ENCODE measurements around the gene GNG12.
"Not testable (repeated sequence)": the region's sequence is repeated elsewhere in the genome, so short reads cannot be mapped to it uniquely, and the experiment has no call there.

Gene GNG12

GRCh38 chr1:67735806-67736627 is 97.2 kb downstream of the GNG12 start:
- DNase-seq (ENCODE audit: extremely low read depth in 1 of 2, low read depth in 1 of 2) = peak in 1 of 2 donors; percentile 29

- no peak for DNase-seq (ENCODE audit: extremely low read depth in 1 of 2, low read depth in 1 of 2)
These were observed 98.1 kb downstream of the GNG12 start for GRCh38 chr1:67735206-67735605.

- DNase-seq (ENCODE audit: extremely low read depth in 1 of 2, low read depth in 1 of 2) = no peak
These were observed 99.0 kb downstream of the GNG12 start for GRCh38 chr1:67734323-67734690.

- DNase-seq (ENCODE audit: extremely low read depth in 1 of 2, low read depth in 1 of 2) = no peak
These were observed 99.5 kb downstream of the GNG12 start for GRCh38 chr1:67733681-67734322.

DNA sequence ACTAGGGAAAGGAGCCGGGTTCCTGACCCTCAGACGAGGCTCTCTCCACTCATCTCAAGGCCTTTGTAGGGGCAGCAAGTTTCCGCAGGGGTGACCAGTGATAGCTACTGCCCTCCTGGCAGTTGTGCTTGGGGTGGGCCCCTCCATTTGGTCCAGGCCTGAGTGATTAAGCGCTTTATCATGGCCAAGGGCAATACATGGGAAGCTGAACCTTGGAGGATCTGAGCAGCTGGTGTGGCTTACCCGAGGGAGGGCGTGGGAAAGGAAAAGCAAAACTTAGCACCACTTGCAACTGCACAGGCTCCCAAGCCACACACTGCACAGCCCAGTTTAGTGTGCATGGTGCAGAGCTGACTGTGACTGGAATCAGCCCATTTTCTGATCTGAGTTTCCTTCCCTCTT is 100.5 kb downstream of the GNG12 start:
- DNase-seq (ENCODE audit: extremely low read depth in 1 of 2, low read depth in 1 of 2) = no peak

GRCh38 chr1:67731322-67731721 is 101.9 kb downstream of the GNG12 start:
- DNase-seq (ENCODE audit: extremely low read depth in 1 of 2, low read depth in 1 of 2) = no peak

- DNase-seq (ENCODE audit: extremely low read depth in 1 of 2, low read depth in 1 of 2) = not testable (repeated sequence)
These were observed 103.0 kb downstream of the GNG12 start for GRCh38 chr1:67730312-67730711.

DNA sequence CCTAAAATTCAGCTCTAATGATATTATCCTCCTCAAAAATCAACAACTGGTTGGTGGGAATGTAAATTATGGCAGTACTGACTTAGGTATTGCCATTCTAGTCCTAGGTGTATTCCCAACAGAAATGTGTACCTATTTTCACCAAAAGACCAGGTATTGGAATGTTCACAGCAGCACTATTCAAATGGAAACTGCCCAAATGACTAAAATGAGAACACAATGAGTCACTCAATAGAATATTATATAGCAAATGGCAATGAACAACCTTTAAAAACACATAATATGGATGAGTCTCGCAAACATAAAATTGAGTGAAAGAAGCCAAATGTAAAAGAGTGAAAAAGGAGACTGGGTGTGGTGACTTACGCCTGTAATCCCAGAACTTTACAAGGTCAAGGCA is 103.4 kb downstream of the GNG12 start:
- no peak for DNase-seq (ENCODE audit: extremely low read depth in 1 of 2, low read depth in 1 of 2)

- no peak for DNase-seq (ENCODE audit: extremely low read depth in 1 of 2, low read depth in 1 of 2)
These were observed 107.0 kb downstream of the GNG12 start for GRCh38 chr1:67726224-67726623.

DNA sequence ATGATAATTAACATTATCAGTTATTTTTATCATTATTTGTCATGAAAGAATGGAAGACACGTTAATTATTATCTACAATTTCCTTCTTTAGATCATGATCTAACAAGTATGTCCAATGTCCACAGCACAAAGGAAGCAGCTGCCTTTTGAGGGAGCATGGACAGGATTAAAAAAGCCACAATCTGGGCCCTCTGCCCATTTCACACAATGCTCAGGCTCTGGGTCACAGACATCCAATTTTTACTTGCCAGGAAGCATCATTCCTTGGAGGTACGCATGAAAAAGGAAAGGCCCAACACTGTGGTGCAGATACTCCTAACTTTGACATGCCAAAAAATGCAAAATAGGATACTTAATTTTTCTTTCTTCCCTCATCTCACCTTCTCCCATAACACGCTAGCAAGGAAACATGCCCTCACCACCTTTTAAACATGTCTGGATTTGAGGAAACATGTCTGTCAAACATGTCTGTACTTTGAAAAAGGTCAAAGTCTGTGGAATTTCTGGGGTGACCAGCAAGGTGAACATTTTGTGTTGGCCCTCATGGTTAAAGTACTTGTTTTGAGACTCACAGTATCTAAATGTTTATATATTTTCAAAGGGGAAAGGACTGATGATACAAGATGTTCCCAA is 108.2 kb downstream of the GNG12 start:
- no peak for DNase-seq (ENCODE audit: extremely low read depth in 1 of 2, low read depth in 1 of 2)

- no peak for DNase-seq (ENCODE audit: extremely low read depth in 1 of 2, low read depth in 1 of 2)
These were observed 109.6 kb downstream of the GNG12 start for GRCh38 chr1:67723620-67724019.

- no peak for DNase-seq (ENCODE audit: extremely low read depth in 1 of 2, low read depth in 1 of 2)
These were observed 110.1 kb downstream of the GNG12 start for GRCh38 chr1:67723126-67723525.

- no peak for DNase-seq (ENCODE audit: extremely low read depth in 1 of 2, low read depth in 1 of 2)
These were observed 110.8 kb downstream of the GNG12 start for GRCh38 chr1:67722292-67722944.

DNA sequence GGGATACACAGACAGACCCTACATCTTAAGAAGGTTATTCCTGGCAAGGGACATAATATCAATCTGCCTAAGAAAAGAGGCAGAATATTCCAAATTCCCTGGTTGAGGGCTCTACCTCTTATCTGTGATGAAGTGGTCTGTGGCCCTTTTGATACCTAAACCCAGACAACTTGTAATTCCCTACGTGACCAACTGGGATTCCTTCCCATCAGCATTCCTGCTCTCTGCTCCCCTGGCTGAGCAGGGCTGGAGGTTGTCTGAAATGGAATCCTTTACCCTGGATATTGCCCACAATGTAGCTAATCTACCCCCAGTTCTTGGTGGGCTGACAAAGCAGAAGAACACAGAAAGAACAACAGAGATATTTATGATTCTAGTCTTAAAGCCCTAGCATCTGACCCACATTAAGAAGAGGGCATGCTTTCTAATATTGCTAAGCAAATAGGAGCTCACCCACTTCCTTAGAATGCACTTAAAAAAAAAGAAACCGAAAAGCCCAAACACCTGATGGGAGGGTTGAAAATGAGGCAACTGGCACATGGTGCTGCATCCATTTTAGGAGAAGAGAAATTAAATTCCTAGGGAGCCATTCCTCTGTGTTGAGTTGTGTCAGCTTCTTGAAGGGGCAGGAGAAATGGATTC is 111.5 kb downstream of the GNG12 start:
- DNase-seq (ENCODE audit: extremely low read depth in 1 of 2, low read depth in 1 of 2) = no peak

- DNase-seq (ENCODE audit: extremely low read depth in 1 of 2, low read depth in 1 of 2) = no peak
These were observed 112.2 kb downstream of the GNG12 start for GRCh38 chr1:67721112-67721511.

GRCh38 chr1:67719329-67720196 is 113.7 kb downstream of the GNG12 start:
- DNase-seq (ENCODE audit: extremely low read depth in 1 of 2, low read depth in 1 of 2) = no peak

GRCh38 chr1:67717876-67718275 is 115.4 kb downstream of the GNG12 start:
- no peak for DNase-seq (ENCODE audit: extremely low read depth in 1 of 2, low read depth in 1 of 2)

GRCh38 chr1:67716800-67717199 is 116.5 kb downstream of the GNG12 start:
- DNase-seq (ENCODE audit: extremely low read depth in 1 of 2, low read depth in 1 of 2) = no peak

DNA sequence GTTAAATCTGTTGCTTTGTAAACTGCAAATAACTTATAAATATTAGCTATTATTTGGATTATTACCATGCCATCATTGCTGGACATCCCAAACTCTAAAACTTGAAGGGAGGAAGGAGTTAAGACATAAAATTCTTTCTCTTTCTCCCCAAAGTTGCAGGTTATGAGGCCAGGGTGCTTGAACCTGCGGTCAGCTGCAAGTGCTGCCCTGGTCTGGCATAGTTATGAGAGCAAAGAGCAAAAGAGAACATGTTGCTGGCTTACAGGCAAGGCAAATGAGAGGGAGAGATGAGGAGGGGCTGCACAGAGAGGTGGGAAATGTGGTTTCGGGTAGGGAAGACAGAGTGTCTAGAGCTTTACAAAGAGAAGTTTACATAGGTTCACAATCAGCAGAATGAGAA is 117.4 kb downstream of the GNG12 start:
- DNase-seq (ENCODE audit: extremely low read depth in 1 of 2, low read depth in 1 of 2) = no peak
